ENCODE data around the gene NEK6.

The NEK6 gene

GRCh38 chr9:124281931-124282371 lies 24.2 kb downstream of the NEK6 start:
- peak; percentile 26 for DNase-seq

GRCh38 chr9:124282442-124283227 lies 24.9 kb downstream of the NEK6 start:
- DNase-seq, result no peak

GRCh38 chr9:124283228-124283814 lies 25.6 kb downstream of the NEK6 start:
- DNase-seq, result no peak

GRCh38 chr9:124284237-124284831 lies 26.6 kb downstream of the NEK6 start:
- no peak for DNase-seq

GRCh38 chr9:124284940-124285441 lies 27.2 kb downstream of the NEK6 start:
- no peak for DNase-seq

- DNase-seq, result no peak
Measured at GRCh38 chr9:124285490-124285889, 27.7 kb downstream of the NEK6 start.

GRCh38 chr9:124285903-124286291 lies 28.1 kb downstream of the NEK6 start:
- peak; percentile 47 for DNase-seq

- peak; percentile 67 for DNase-seq
Measured at GRCh38 chr9:124286292-124286931, 28.7 kb downstream of the NEK6 start.

GRCh38 chr9:124290053-124290591 lies 32.4 kb downstream of the NEK6 start:
- DNase-seq, result no peak

- DNase-seq, result no peak
Measured at GRCh38 chr9:124290743-124291554, 33.2 kb downstream of the NEK6 start.

- DNase-seq, result no peak
Measured at GRCh38 chr9:124291801-124292396, 34.1 kb downstream of the NEK6 start.

GRCh38 chr9:124292696-124293593 lies 35.2 kb downstream of the NEK6 start:
- DNase-seq, result no peak

GRCh38 chr9:124293718-124294506 lies 36.2 kb downstream of the NEK6 start:
- no peak for DNase-seq

GRCh38 chr9:124295159-124295794 lies 37.5 kb downstream of the NEK6 start:
- DNase-seq, result no peak

GRCh38 chr9:124296094-124296493 lies 38.3 kb downstream of the NEK6 start:
- no peak for DNase-seq

- DNase-seq, result no peak
Measured at GRCh38 chr9:124296796-124297550, 39.2 kb downstream of the NEK6 start.

- peak; percentile 85 for DNase-seq
Measured at GRCh38 chr9:124297551-124297901, 39.8 kb downstream of the NEK6 start.

GRCh38 chr9:124297915-124298645 lies 40.3 kb downstream of the NEK6 start:
- DNase-seq, result no peak
